Activated gamma-delta T cell treated with Interleukin-2 at 50 U/mL for 16 hours (primary cell): ENCODE data around the gene ERGIC1.
"Not testable (repeated sequence)": the region's sequence is repeated elsewhere in the genome, so short reads cannot be mapped to it uniquely, and the experiment has no call there.

Experiments
- DNase-seq: peaks from one replicate; pipeline ENCODE4 v3.0.0-alpha.2; 2020

ERGIC1 gene

GRCh38 chr5:172830876-172831662, 3.0 kb upstream of the ERGIC1 start:
- DNase-seq: no peak

GRCh38 chr5:172832383-172833315, 1.4 kb upstream of the ERGIC1 start:
- DNase-seq: no peak

GRCh38 chr5:172833372-172833685, 722 bp upstream of the ERGIC1 start:
- DNase-seq: no peak

GRCh38 chr5:172834415-172835289, 601 bp downstream of the ERGIC1 start:
- no peak for DNase-seq

- DNase-seq: no peak
Measured at GRCh38 chr5:172835290-172835993, 1.4 kb downstream of the ERGIC1 start.

- no peak for DNase-seq
Measured at GRCh38 chr5:172835994-172836356, 1.9 kb downstream of the ERGIC1 start.

- peak; percentile 74 for DNase-seq
Measured at GRCh38 chr5:172837640-172838039, 3.6 kb downstream of the ERGIC1 start.

- DNase-seq: no peak
Measured at GRCh38 chr5:172838151-172838875, 4.3 kb downstream of the ERGIC1 start.

- no peak for DNase-seq
Measured at GRCh38 chr5:172839669-172840431, 5.8 kb downstream of the ERGIC1 start.

GRCh38 chr5:172840432-172841154, 6.5 kb downstream of the ERGIC1 start:
- no peak for DNase-seq

- no peak for DNase-seq
Measured at GRCh38 chr5:172841256-172841655, 7.2 kb downstream of the ERGIC1 start.

GRCh38 chr5:172843825-172844576, 9.9 kb downstream of the ERGIC1 start:
- no peak for DNase-seq

- no peak for DNase-seq
Measured at GRCh38 chr5:172844577-172844838, 10.5 kb downstream of the ERGIC1 start.

- DNase-seq: no peak
Measured at GRCh38 chr5:172845154-172845553, 11.1 kb downstream of the ERGIC1 start.

- DNase-seq: no peak
Measured at GRCh38 chr5:172845576-172845975, 11.5 kb downstream of the ERGIC1 start.

- DNase-seq: no peak
Measured at GRCh38 chr5:172846249-172846648, 12.2 kb downstream of the ERGIC1 start.

GRCh38 chr5:172846677-172847076, 12.6 kb downstream of the ERGIC1 start:
- no peak for DNase-seq

- not testable (repeated sequence) for DNase-seq
Measured at GRCh38 chr5:172847584-172847983, 13.5 kb downstream of the ERGIC1 start.

- DNase-seq: no peak
Measured at GRCh38 chr5:172848419-172848818, 14.4 kb downstream of the ERGIC1 start.
